Gastrocnemius medialis (tissue), 4 donors: ENCODE results near the gene UPP1. TPM values are rescaled to one million over a fixed set of nuclear protein-coding genes. Genes with fewer than 3 reads are reported as not detected.
A peak's percentile ranks its signal among the peaks of the same experiment; 100 is the strongest.

Experiments
- ATAC-seq, 2 donors: fragments of 150-250 bp; one replicate each; pipeline ENCODE4 v1.9.1; 2016
- DNase-seq, 2 donors: peaks; one replicate each; pipeline ENCODE4 v3.0.0-alpha.2; 2019
- H3K27ac ChIP-seq, 4 donors: fragments of 200-600 bp; sonication (generic); 1 replicate in 1 of 4; 2 replicates in 3 of 4; pipeline ENCODE4 v1.5.1; 2016 to 2018; ENCODE audit warnings: mild to moderate bottlenecking in 2 of 4, moderate library complexity in 1 of 4
- H3K27me3 ChIP-seq, 3 donors: fragments of 200-600 bp; sonication (generic) in 2 of 3; 1 replicate in 1 of 3; 2 replicates in 2 of 3; pipeline versions ENCODE4 v1.5.1 to v1.6.0; 2016 to 2019; ENCODE audit warnings: mild to moderate bottlenecking in 1 of 3, moderate library complexity in 1 of 3
- H3K36me3 ChIP-seq, 2 donors: fragments of 200-600 bp; sonication (generic) in 1 of 2; one replicate each; pipeline ENCODE4 v1.5.1; 2017 to 2018
- H3K4me1 ChIP-seq, 2 donors: fragments of 200-600 bp; sonication (generic) in 1 of 2; one replicate each; pipeline ENCODE4 v1.5.1; 2016 to 2017; ENCODE audit warnings: mild to moderate bottlenecking in 2 of 2
- H3K4me3 ChIP-seq, 4 donors: fragments of 200-600 bp; sonication (generic) in 3 of 4; 1 replicate in 1 of 4; 2 replicates in 3 of 4; pipeline ENCODE4 v1.5.1; 2016 to 2019; ENCODE audit warnings: mild to moderate bottlenecking in 2 of 4
- H3K9me3 ChIP-seq, 3 donors: fragments of 200-600 bp; sonication (generic) in 2 of 3; 1 replicate in 1 of 3; 2 replicates in 2 of 3; pipeline ENCODE4 v1.5.1; 2016 to 2019
- POLR2A ChIP-seq, 2 donors: fragments of 450-650 bp; IDR thresholded peaks; one replicate each; pipeline ENCODE4 v1.6.1; 2017; ENCODE audit warnings: antibody characterized with exemption in 2 of 2, mild to moderate bottlenecking in 2 of 2, moderate library complexity in 2 of 2
- in situ Hi-C, 4 donors: fragments of 200-750 bp; cut with MboI; loops; one replicate each; pipeline versions ENCODE4 v1.15.0 to v1.8.0; 2017; ENCODE audit warnings: low sequenced_read_pairs in 4 of 4
- intact Hi-C: fragments of 100-400 bp; cut with DNase I; formaldehyde crosslinking; loops from one replicate; pipeline ENCODE4 v1.15.1; 2023; ENCODE audit warnings: low total_unique reads
- total RNA-seq, 4 donors: library from RNA; depleted of rRNA; stranded (reverse); fragments of >200 nt; gene quantifications; one replicate each; pipeline versions ENCODE4 v1.1.0 to v1.2.3, GENCODE V29; 2016
- TF ChIP-seq, protein P1 (sequence below), 5 experiments: fragments of 450-650 bp in 3 of 5; fragments of 200-600 bp in 2 of 5; sonication (generic) in 2 of 5; IDR thresholded peaks in 4 of 5; conservative IDR thresholded peaks in 1 of 5; 1 replicate in 4 of 5; 2 replicates in 1 of 5; pipeline ENCODE4 v1.5.1; 2016 to 2019; ENCODE audit warnings: antibody characterized with exemption in 5 of 5, mild to moderate bottlenecking in 3 of 5, moderate library complexity in 3 of 5

The UPP1 gene
- total RNA-seq = 1 to 10 TPM; 1.7 to 7.1 (median 5.8) TPM

DNA sequence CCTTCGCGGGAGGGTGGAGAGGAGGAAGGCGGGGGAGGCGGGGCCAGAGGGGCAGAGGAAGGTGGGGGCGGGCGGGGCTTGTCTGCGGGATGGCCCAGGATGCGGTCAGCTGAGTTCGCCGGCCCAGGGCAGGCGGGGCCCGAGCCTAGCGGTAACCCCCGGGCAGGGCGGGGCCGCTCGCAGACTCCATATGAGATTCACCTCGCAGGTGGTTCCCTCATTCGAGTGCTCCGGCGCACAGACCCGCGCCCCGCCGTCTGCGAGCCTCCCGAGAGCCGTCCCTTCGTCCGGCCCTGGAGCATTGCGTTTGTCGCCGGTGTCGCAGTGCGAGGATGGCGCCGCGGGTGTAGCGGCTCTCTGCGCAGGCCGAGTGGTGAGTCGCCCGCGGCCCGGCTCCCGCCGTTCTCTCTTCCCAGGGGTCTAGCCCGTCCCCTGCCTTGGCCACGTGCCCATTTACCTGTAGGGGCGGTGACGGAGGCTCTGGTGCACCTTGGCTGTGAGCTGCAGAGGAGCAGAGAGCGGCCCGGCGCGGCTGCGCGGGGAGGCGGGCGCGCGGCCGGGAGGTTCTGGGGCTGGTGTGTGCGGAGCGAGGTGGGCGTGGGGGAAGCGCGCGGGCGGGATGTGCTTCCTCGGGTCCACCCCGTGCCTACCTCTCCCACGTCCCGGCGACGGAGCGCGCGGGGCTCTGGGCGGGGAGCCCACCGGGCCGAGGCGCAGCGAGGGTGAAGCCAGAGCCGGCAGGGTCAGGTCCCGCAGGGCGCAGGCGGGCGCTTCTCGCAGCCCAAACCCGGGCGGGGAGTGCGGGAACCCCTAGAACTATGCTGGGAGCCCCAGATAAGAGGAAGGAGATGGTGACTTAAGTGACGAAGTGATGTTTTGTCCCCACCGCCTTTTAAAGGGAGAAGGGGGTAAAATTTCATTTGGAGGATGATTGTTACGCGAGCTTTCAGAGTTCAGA lies at the start of gene UPP1:
Gene UPP1 (plus strand): TSS at position 220 of the 958 bp plus-strand sequence. CDS start 5,519 bp downstream, outside the sequence.
- Histone ChIP-seq H3K27ac (peak within 1 kb of the TSS; percentile 93 to 99 (median 96)), H3K27me3 (no peaks in the 10 kb centered on the region), H3K4me3 (peak within 1 kb of the TSS; percentile 65 to 98 (median 86)), H3K36me3 (peaks cover 0 to 12% of the 10 kb centered on the region in 2 donors), H3K9me3 (no peaks in the 10 kb centered on the region), H3K4me1 (peaks cover 6 to 15% of the 10 kb centered on the region in 2 donors)
- ATAC-seq (peak; percentile 79 to 81), DNase-seq (peak; percentile 91 to 92)
- in situ Hi-C loops = loop anchor here in 2 of 4 donors (10.0 kb wide), 2 partner anchors 105 to 115 kb away; partner anchors contain the start of gene HUS1 (in 1 of the 2)
- TF ChIP-seq, protein P1, sequence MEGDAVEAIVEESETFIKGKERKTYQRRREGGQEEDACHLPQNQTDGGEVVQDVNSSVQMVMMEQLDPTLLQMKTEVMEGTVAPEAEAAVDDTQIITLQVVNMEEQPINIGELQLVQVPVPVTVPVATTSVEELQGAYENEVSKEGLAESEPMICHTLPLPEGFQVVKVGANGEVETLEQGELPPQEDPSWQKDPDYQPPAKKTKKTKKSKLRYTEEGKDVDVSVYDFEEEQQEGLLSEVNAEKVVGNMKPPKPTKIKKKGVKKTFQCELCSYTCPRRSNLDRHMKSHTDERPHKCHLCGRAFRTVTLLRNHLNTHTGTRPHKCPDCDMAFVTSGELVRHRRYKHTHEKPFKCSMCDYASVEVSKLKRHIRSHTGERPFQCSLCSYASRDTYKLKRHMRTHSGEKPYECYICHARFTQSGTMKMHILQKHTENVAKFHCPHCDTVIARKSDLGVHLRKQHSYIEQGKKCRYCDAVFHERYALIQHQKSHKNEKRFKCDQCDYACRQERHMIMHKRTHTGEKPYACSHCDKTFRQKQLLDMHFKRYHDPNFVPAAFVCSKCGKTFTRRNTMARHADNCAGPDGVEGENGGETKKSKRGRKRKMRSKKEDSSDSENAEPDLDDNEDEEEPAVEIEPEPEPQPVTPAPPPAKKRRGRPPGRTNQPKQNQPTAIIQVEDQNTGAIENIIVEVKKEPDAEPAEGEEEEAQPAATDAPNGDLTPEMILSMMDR (IDR thresholded peaks at IDR 0.05 in 4 of 5, conservative IDR thresholded peaks at IDR 0.05 in 1 of 5) = peak in 1 of 5 experiments; percentile 1
- TF ChIP-seq POLR2A (IDR thresholded peaks at IDR 0.05) = peak; percentile 68 to 86
- intact Hi-C loops = loop anchor here (1.0 kb wide), 1 partner anchor 54 kb away; the partner anchor contains the start of gene C7orf57

DNA sequence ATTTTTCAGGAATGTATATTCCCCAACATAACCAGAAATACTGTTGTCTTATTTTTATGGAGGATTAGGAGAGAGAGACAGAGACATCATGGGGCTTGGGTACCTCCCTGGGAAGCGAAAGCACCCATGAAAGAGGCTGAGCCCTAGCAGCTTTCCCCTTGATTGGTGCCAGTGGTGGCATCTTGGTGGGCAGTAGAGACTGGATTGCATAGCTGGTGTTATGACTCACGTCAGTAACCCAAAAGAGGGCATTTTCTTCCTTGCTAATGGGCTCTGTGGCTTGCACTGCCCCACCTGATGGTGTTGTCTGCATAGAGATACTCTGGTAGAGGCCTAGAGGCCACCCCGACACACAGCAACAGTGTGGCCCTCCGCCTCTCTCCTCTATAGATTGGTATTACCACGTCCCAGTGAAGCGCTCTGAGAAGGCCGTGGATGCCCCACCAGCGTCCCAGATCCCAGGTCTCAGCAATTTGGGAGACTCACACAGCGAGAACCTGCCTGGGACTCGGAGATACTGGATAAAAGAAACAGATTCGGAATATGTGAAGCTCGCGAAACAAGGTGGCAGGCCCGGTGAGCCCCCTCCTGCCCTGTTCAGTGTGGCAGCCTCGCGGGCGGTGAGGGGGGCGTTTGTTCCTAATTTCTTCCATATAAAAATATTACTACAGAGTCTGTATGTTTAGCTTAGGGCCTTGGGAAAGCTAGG lies 48.0 kb upstream of the UPP1 start:
- intact Hi-C loops = no loop called here
- in situ Hi-C loops = no loop called here
- Histone ChIP-seq H3K27me3 (peaks cover 0 to 6% (median 2%) of the 10 kb centered on the region in 3 donors), H3K27ac (no peak overlapping the region), H3K9me3 (no peaks in the 10 kb centered on the region), H3K4me1 (peaks cover 1 to 2% of the 10 kb centered on the region in 2 donors), H3K36me3 (no peaks in the 10 kb centered on the region), H3K4me3 (no peak overlapping the region)
- TF ChIP-seq, protein P1 (IDR thresholded peaks at IDR 0.05 in 4 of 5, conservative IDR thresholded peaks at IDR 0.05 in 1 of 5) = no peak
- ATAC-seq = no peak
- DNase-seq = no peak

DNA sequence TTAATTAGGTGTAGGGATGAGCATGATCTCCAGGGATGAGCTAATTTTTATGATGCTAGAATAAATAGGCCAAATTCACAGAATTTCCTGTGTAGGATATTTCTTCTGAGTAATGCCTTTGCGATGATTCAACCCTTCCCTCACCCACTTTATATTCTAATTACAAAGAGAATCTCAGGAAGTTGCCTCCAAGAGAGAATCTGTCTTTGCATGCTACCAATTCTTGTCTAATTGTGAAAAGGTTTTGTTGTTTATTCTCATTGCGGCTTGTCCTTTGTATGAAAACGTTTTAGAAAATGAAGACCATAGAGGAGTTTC lies 47.5 kb upstream of the UPP1 start:
- DNase-seq (no peak), ATAC-seq (no peak)
- no peak overlapping the region for H3K27ac ChIP-seq
- in situ Hi-C loops = no loop called here
- intact Hi-C loops = no loop called here
- no peaks in the 10 kb centered on the region for H3K9me3 ChIP-seq
- peaks cover 0 to 2% (median 0%) of the 10 kb centered on the region in 3 donors for H3K27me3 ChIP-seq
- no peak overlapping the region for H3K4me3 ChIP-seq
- H3K36me3 ChIP-seq = no peaks in the 10 kb centered on the region
- H3K4me1 ChIP-seq = no peaks in the 10 kb centered on the region
- TF ChIP-seq, protein P1 (IDR thresholded peaks at IDR 0.05 in 4 of 5, conservative IDR thresholded peaks at IDR 0.05 in 1 of 5) = no peak
- TF ChIP-seq POLR2A (IDR thresholded peaks at IDR 0.05) = no peak

DNA sequence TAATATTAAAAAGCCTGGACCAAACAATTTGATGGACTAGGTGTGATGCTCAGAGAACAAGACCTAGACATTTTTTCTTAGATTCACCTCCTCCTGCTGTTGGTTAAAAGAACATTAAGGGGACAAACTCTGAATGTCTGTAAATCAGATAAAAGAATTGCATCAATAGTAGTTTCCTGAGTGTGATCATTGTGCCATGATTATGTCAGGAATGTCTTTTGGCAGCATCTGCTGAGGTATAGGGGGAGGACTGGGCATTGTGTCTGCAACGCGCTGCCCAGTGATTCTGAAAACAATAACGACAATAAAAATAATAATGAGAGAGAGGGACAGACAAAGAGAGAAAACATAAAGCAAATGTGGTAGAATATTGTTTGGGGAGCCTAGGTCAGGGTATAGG lies 46.8 kb upstream of the UPP1 start:
- TF ChIP-seq, protein P1 (IDR thresholded peaks at IDR 0.05 in 4 of 5, conservative IDR thresholded peaks at IDR 0.05 in 1 of 5) = no peak
- no peak for TF ChIP-seq POLR2A (IDR thresholded peaks at IDR 0.05)
- no peaks in the 10 kb centered on the region for H3K27me3 ChIP-seq
- ATAC-seq = no peak

More for the DNA sequence above, 46.8 kb upstream of the UPP1 start:
- Histone ChIP-seq H3K27ac (no peak overlapping the region), H3K4me1 (no peaks in the 10 kb centered on the region), H3K9me3 (no peaks in the 10 kb centered on the region), H3K36me3 (no peaks in the 10 kb centered on the region), H3K4me3 (no peak overlapping the region)
- DNase-seq = no peak
- intact Hi-C loops = no loop called here
- in situ Hi-C loops = no loop called here
